ENCODE results near the gene ZNF121.
"Not testable (repeated sequence)": the region's sequence is repeated elsewhere in the genome, so short reads cannot be mapped to it uniquely, and the experiment has no call there.

ZNF121 gene

GRCh38 chr19:9584073-9584833, at the start of gene ZNF121:
ZNF121 (minus strand) TSS chr19:9584504; CDS start chr19:9568097, 16,407 bp downstream.
- peak; percentile 97 for DNase-seq

GRCh38 chr19:9627856-9628255, 43.6 kb upstream of the ZNF121 start:
- DNase-seq: no peak

- DNase-seq: peak; percentile 11
These were observed 38.2 kb upstream of the ZNF121 start for GRCh38 chr19:9622531-9622930.

GRCh38 chr19:9621156-9622037, 37.1 kb upstream of the ZNF121 start, which contains the start of gene ZNF561:
ZNF561 (minus strand) TSS chr19:9621232; CDS start chr19:9619456, 1,776 bp downstream.
- DNase-seq: peak; percentile 97

- no peak for DNase-seq
These were observed 36.5 kb upstream of the ZNF121 start for GRCh38 chr19:9620842-9621155.

GRCh38 chr19:9615844-9616243, 31.5 kb upstream of the ZNF121 start:
- no peak for DNase-seq

GRCh38 chr19:9610484-9611113, 26.3 kb upstream of the ZNF121 start:
- DNase-seq: no peak

- no peak for DNase-seq
These were observed 24.6 kb upstream of the ZNF121 start for GRCh38 chr19:9608912-9609311.

- DNase-seq: no peak
These were observed 12.7 kb upstream of the ZNF121 start for GRCh38 chr19:9597027-9597426.

GRCh38 chr19:9586764-9587163, 2.5 kb upstream of the ZNF121 start:
- peak; percentile 85 for DNase-seq

GRCh38 chr19:9582081-9582725, 2.1 kb downstream of the ZNF121 start:
- not testable (repeated sequence) for DNase-seq

GRCh38 chr19:9580728-9581127, 3.6 kb downstream of the ZNF121 start:
- no peak for DNase-seq

- DNase-seq: no peak
These were observed 14.0 kb downstream of the ZNF121 start for GRCh38 chr19:9570255-9570654.

- DNase-seq: no peak
These were observed 17.6 kb downstream of the ZNF121 start for GRCh38 chr19:9566729-9567128.

- DNase-seq: peak; percentile 20
These were observed 18.2 kb downstream of the ZNF121 start for GRCh38 chr19:9565900-9566705.

GRCh38 chr19:9552536-9553274, 31.6 kb downstream of the ZNF121 start:
- DNase-seq: no peak

GRCh38 chr19:9547870-9548269, 36.4 kb downstream of the ZNF121 start:
- no peak for DNase-seq

GRCh38 chr19:9541281-9541680, 43.0 kb downstream of the ZNF121 start:
- not testable (repeated sequence) for DNase-seq

- not testable (repeated sequence) for DNase-seq
These were observed 44.4 kb downstream of the ZNF121 start for GRCh38 chr19:9539921-9540320.

- DNase-seq: not testable (repeated sequence)
These were observed 45.1 kb downstream of the ZNF121 start for GRCh38 chr19:9539201-9539600.

All from eye (tissue), 1 donor.